CD14-positive monocyte (primary cell): ENCODE measurements around the gene EVC. TPM values are rescaled to one million over a fixed set of nuclear protein-coding genes. Genes with fewer than 3 reads are reported as not detected.

Experiments used
- DNase-seq, 3 donors: peaks; one replicate each; pipeline ENCODE4 v3.0.0-alpha.2; 2011 to 2022
- H2AFZ ChIP-seq: 2 replicates; pipeline ENCODE4 v1.6.0; 2012; ENCODE audit warnings: mild to moderate bottlenecking, low read depth, low read length, inconsistent platforms; ENCODE audit not compliant: insufficient read depth, poor library complexity, severe bottlenecking
- H3K27ac ChIP-seq, 2 donors: 1 replicate in 1 of 2; 2 replicates in 1 of 2; pipeline ENCODE4 v1.5.1; 2012 to 2013; ENCODE audit warnings: low read length in 2 of 2, control low read depth in 1 of 2, inconsistent platforms in 1 of 2, low read depth in 1 of 2, mild to moderate bottlenecking in 1 of 2
- H3K27me3 ChIP-seq, 2 donors: one replicate each; pipeline versions ENCODE4 v1.6.0 to v1.6.1; 2011 to 2013; ENCODE audit warnings: low read length in 2 of 2; ENCODE audit not compliant: control insufficient read depth in 2 of 2, insufficient read depth in 2 of 2
- H3K36me3 ChIP-seq, 2 donors: replicated peaks in 1 of 2; 1 replicate in 1 of 2; 2 replicates in 1 of 2; pipeline versions ENCODE4 v1.5.1 to v1.6.1; 2012 to 2013; ENCODE audit warnings: low read length in 2 of 2, control low read depth in 1 of 2, inconsistent platforms in 1 of 2, mild to moderate bottlenecking in 1 of 2; ENCODE audit not compliant: insufficient read depth in 2 of 2, control insufficient read depth in 1 of 2
- H3K4me1 ChIP-seq, 2 donors: 1 replicate in 1 of 2; 2 replicates in 1 of 2; pipeline versions ENCODE4 v1.5.1 to v1.6.1; 2012 to 2013; ENCODE audit warnings: low read length in 2 of 2, control low read depth in 1 of 2, inconsistent platforms in 1 of 2, mild to moderate bottlenecking in 1 of 2, moderate library complexity in 1 of 2; ENCODE audit not compliant: insufficient read depth in 2 of 2, control insufficient read depth in 1 of 2
- H3K4me2 ChIP-seq: replicated peaks from 2 replicates; pipeline ENCODE3; 2012; ENCODE audit warnings: low read length, moderate library complexity, mild to moderate bottlenecking; ENCODE audit not compliant: poor library complexity, severe bottlenecking; ENCODE audit errors: extremely low read depth
- H3K4me3 ChIP-seq, 3 experiments: fragments of 200-600 bp in 1 of 3; sonication (generic) in 1 of 3; replicated peaks in 1 of 3; 1 replicate in 2 of 3; 2 replicates in 1 of 3; pipeline ENCODE4 v1.5.1; 2011 to 2013; ENCODE audit warnings: low read length in 3 of 3, mild to moderate bottlenecking in 3 of 3, control low read depth in 2 of 3, low read depth in 2 of 3, inconsistent platforms in 1 of 3, moderate library complexity in 1 of 3
- H3K79me2 ChIP-seq: 2 replicates; pipeline ENCODE4 v1.6.0; 2012; ENCODE audit warnings: mild to moderate bottlenecking, control low read depth, inconsistent platforms, low read length, moderate library complexity; ENCODE audit not compliant: insufficient read depth
- H3K9ac ChIP-seq: 2 replicates; pipeline ENCODE4 v1.6.0; 2017; ENCODE audit warnings: low read length, mild to moderate bottlenecking; ENCODE audit not compliant: insufficient read depth, poor library complexity, severe bottlenecking
- H3K9me3 ChIP-seq, 2 donors: replicated peaks in 1 of 2; 1 replicate in 1 of 2; 2 replicates in 1 of 2; pipeline versions ENCODE4 v1.5.1 to v1.6.1; 2012 to 2013; ENCODE audit warnings: low read length in 2 of 2, control low read depth in 1 of 2; ENCODE audit not compliant: control insufficient read depth in 1 of 2, insufficient read depth in 1 of 2
- H4K20me1 ChIP-seq: 2 replicates; pipeline ENCODE4 v1.6.0; 2012; ENCODE audit warnings: mild to moderate bottlenecking, low read length, control low read depth, moderate library complexity; ENCODE audit not compliant: insufficient read depth
- H3K27ac Mint-ChIP-seq, 7 donors: one replicate each; pipeline ENCODE4 v1.8.0; 2020; ENCODE audit warnings: mild to moderate bottlenecking in 7 of 7, mixed read lengths in 7 of 7, moderate library complexity in 6 of 7, inconsistent platforms in 2 of 7
- H3K27me3 Mint-ChIP-seq, 3 donors: one replicate each; pipeline ENCODE4 v1.8.0; 2021 to 2022; ENCODE audit warnings: low read depth in 3 of 3, mild to moderate bottlenecking in 3 of 3, mixed read lengths in 3 of 3, moderate library complexity in 3 of 3, inconsistent platforms in 1 of 3
- H3K36me3 Mint-ChIP-seq, 2 donors: one replicate each; pipeline ENCODE4 v1.8.0; 2020; ENCODE audit warnings: mixed read lengths in 2 of 2, inconsistent platforms in 1 of 2, mild to moderate bottlenecking in 1 of 2
- H3K4me1 Mint-ChIP-seq: one replicate; pipeline ENCODE4 v1.8.0; 2020; ENCODE audit warnings: mild to moderate bottlenecking, mixed read lengths
- H3K4me3 Mint-ChIP-seq, 2 donors: one replicate each; pipeline ENCODE4 v1.8.0; 2020; ENCODE audit warnings: mild to moderate bottlenecking in 2 of 2, mixed read lengths in 2 of 2, moderate library complexity in 1 of 2
- H3K9me3 Mint-ChIP-seq, 7 donors: one replicate each; pipeline ENCODE4 v1.8.0; 2020 to 2022; ENCODE audit warnings: mixed read lengths in 7 of 7, mild to moderate bottlenecking in 6 of 7, moderate library complexity in 6 of 7, inconsistent platforms in 2 of 7
- CTCF ChIP-seq: fragments of 200-600 bp; IDR thresholded peaks from one replicate; pipeline ENCODE4 v1.8.0; 2022; ENCODE audit warnings: antibody characterized with exemption, mild to moderate bottlenecking
- WGBS: methylation state at CpG from one replicate; pipeline ENCODE4 v1.1.5; 2013; ENCODE audit warnings: missing lambda C conversion rate; ENCODE audit not compliant: insufficient coverage; 5-methylcytosine and 5-hydroxymethylcytosine counted together
- intact Hi-C, 2 donors: fragments of 100-400 bp; cut with micrococcal nuclease; formaldehyde crosslinking; loops; one replicate each; pipeline versions ENCODE4 v1.15.0 to v1.15.1; 2023
- polyA plus RNA-seq, 3 donors: library from polyadenylated mRNA; depleted of rRNA in 1 of 3; unstranded in 2 of 3; stranded (reverse) in 1 of 3; fragments of 300-500 nt in 2 of 3; fragments of >200 nt in 1 of 3; fragmentation: Illumina TruSeq in 2 of 3; gene quantifications; 1 replicate in 2 of 3; 2 replicates in 1 of 3; pipeline ENCODE4 v1.2.3, GENCODE V29; 2012 to 2021

EVC gene
- polyA plus RNA-seq, 3 donors: 0.36 TPM; not detected in 2

GRCh38 chr4:5689065-5689464 lies 21.9 kb upstream of the EVC start:
- Histone ChIP-seq H4K20me1 (no peaks in the 10 kb centered on the region), H3K27ac (no peak overlapping the region), H3K36me3 (no peaks in the 10 kb centered on the region), H3K79me2 (no peaks in the 10 kb centered on the region), H3K9me3 (no peaks in the 10 kb centered on the region), H3K4me3 (no peak overlapping the region), H3K4me1 (no peaks in the 10 kb centered on the region), H3K4me2 (no peak overlapping the region), H3K9ac (no peak overlapping the region), H2AFZ (no peak overlapping the region), H3K27me3 (no peaks in the 10 kb centered on the region)
- Mint-ChIP-seq H3K9me3 (peaks cover 0 to 3% (median 0%) of the 10 kb centered on the region in 7 donors), H3K4me3 (no peak overlapping the region), H3K27ac (no peak overlapping the region), H3K27me3 (peaks cover 0 to 2% (median 0%) of the 10 kb centered on the region in 3 donors), H3K4me1 (no peaks in the 10 kb centered on the region), H3K36me3 (no peaks in the 10 kb centered on the region)
- DNase-seq: no peak
- WGBS: 93% methylated on average over 6 of the region's 8 CpGs
- no peak for TF ChIP-seq CTCF
- intact Hi-C loops: no loop called here

GRCh38 chr4:5691491-5692132 lies 19.4 kb upstream of the EVC start:
- Histone ChIP-seq H4K20me1 (no peaks in the 10 kb centered on the region), H3K27ac (no peak overlapping the region), H3K36me3 (no peaks in the 10 kb centered on the region), H3K9ac (no peak overlapping the region), H3K27me3 (no peaks in the 10 kb centered on the region), H3K4me2 (no peak overlapping the region), H3K79me2 (no peaks in the 10 kb centered on the region), H3K9me3 (no peaks in the 10 kb centered on the region), H3K4me1 (no peaks in the 10 kb centered on the region), H2AFZ (no peak overlapping the region), H3K4me3 (no peak overlapping the region)
- Mint-ChIP-seq H3K27me3 (peaks cover 1 to 2% (median 2%) of the 10 kb centered on the region in 3 donors), H3K36me3 (no peaks in the 10 kb centered on the region), H3K9me3 (peaks cover 0 to 2% (median 0%) of the 10 kb centered on the region in 7 donors), H3K27ac (no peak overlapping the region), H3K4me1 (no peaks in the 10 kb centered on the region), H3K4me3 (no peak overlapping the region)
- no peak for TF ChIP-seq CTCF
- intact Hi-C loops: no loop called here
- no peak for DNase-seq
- 96% methylated on average over 3 of the region's 7 CpGs for WGBS
